H7 (cell line): ENCODE results near the gene ASB18. TPM values are rescaled to one million over a fixed set of nuclear protein-coding genes. Genes with fewer than 3 reads are reported as not detected.

Experiments
- DNase-seq: peaks from one replicate; pipeline ENCODE4 v3.0.0; 2012
- H3K27me3 ChIP-seq: 2 replicates; pipeline ENCODE4 v1.6.0; 2011; ENCODE audit warnings: mild to moderate bottlenecking, low read length; ENCODE audit not compliant: control insufficient read depth, insufficient read depth
- H3K36me3 ChIP-seq: replicated peaks from 2 replicates; pipeline ENCODE4 v1.5.1; 2011; ENCODE audit warnings: low read length; ENCODE audit not compliant: control insufficient read depth, insufficient read depth
- H3K4me3 ChIP-seq: 2 replicates; pipeline ENCODE4 v1.5.1; 2011; ENCODE audit warnings: low read depth, mild to moderate bottlenecking, control low read depth, low read length, moderate library complexity; ENCODE audit not compliant: insufficient read depth
- total RNA-seq: library from RNA; depleted of rRNA; stranded (reverse); fragments of >200 nt; shearing (Covaris generic); gene quantifications from 2 replicates; pipeline ENCODE4 v1.2.3, GENCODE V29; 2014

Gene ASB18
- total RNA-seq, 1 experiment from 2014 or later = not detected

GRCh38 chr2:236241181-236242056, 22.8 kb downstream of the ASB18 start:
- Histone ChIP-seq H3K4me3 (no peak overlapping the region), H3K36me3 (no peaks in the 10 kb centered on the region), H3K27me3 (peaks cover 20% of the 10 kb centered on the region)
- DNase-seq = no peak

GRCh38 chr2:236240228-236240990, 23.8 kb downstream of the ASB18 start:
- DNase-seq = peak; percentile 67
- no peaks in the 10 kb centered on the region for H3K36me3 ChIP-seq
- H3K27me3 ChIP-seq = peaks cover 30% of the 10 kb centered on the region
- H3K4me3 ChIP-seq = no peak overlapping the region

GRCh38 chr2:236239276-236240065, 24.7 kb downstream of the ASB18 start:
- peak; percentile 38 for DNase-seq
- H3K27me3 ChIP-seq = peaks cover 33% of the 10 kb centered on the region
- no peak overlapping the region for H3K4me3 ChIP-seq
- no peaks in the 10 kb centered on the region for H3K36me3 ChIP-seq

GRCh38 chr2:236238751-236239150, 25.5 kb downstream of the ASB18 start:
- DNase-seq = peak; percentile 50
- no peak overlapping the region for H3K4me3 ChIP-seq
- H3K36me3 ChIP-seq = no peaks in the 10 kb centered on the region
- H3K27me3 ChIP-seq = peaks cover 33% of the 10 kb centered on the region

GRCh38 chr2:236237468-236238190, 26.6 kb downstream of the ASB18 start:
- DNase-seq = peak; percentile 91
- Histone ChIP-seq H3K27me3 (peaks cover 33% of the 10 kb centered on the region), H3K36me3 (no peaks in the 10 kb centered on the region), H3K4me3 (peak overlapping the region; percentile 27)

GRCh38 chr2:236236559-236237452, 27.4 kb downstream of the ASB18 start:
- Histone ChIP-seq H3K4me3 (peak overlapping the region; percentile 31), H3K27me3 (peaks cover 33% of the 10 kb centered on the region), H3K36me3 (no peaks in the 10 kb centered on the region)
- peak; percentile 69 for DNase-seq

- DNase-seq = no peak
- Histone ChIP-seq H3K4me3 (no peak overlapping the region), H3K27me3 (no peaks in the 10 kb centered on the region; the same call in 1 of the 2 replicates), H3K36me3 (no peaks in the 10 kb centered on the region)
These were observed 35.0 kb downstream of the ASB18 start for GRCh38 chr2:236229186-236229585.

GRCh38 chr2:236223675-236224074, 40.5 kb downstream of the ASB18 start:
- Histone ChIP-seq H3K36me3 (no peaks in the 10 kb centered on the region), H3K4me3 (no peak overlapping the region), H3K27me3 (no peaks in the 10 kb centered on the region)
- DNase-seq = no peak

GRCh38 chr2:236221798-236222197, 42.4 kb downstream of the ASB18 start:
- Histone ChIP-seq H3K27me3 (no peaks in the 10 kb centered on the region), H3K36me3 (no peaks in the 10 kb centered on the region), H3K4me3 (no peak overlapping the region)
- no peak for DNase-seq

GRCh38 chr2:236219411-236219810, 44.8 kb downstream of the ASB18 start:
- DNase-seq = no peak
- Histone ChIP-seq H3K27me3 (no peaks in the 10 kb centered on the region), H3K4me3 (no peak overlapping the region), H3K36me3 (no peaks in the 10 kb centered on the region)

GRCh38 chr2:236217926-236218325, 46.3 kb downstream of the ASB18 start:
- H3K36me3 ChIP-seq = no peaks in the 10 kb centered on the region
- no peaks in the 10 kb centered on the region for H3K27me3 ChIP-seq
- no peak overlapping the region for H3K4me3 ChIP-seq
- no peak for DNase-seq

- Histone ChIP-seq H3K36me3 (no peaks in the 10 kb centered on the region), H3K4me3 (no peak overlapping the region), H3K27me3 (no peaks in the 10 kb centered on the region)
- no peak for DNase-seq
These were observed 47.5 kb downstream of the ASB18 start for GRCh38 chr2:236216711-236217110.

- no peaks in the 10 kb centered on the region for H3K36me3 ChIP-seq
- DNase-seq = no peak
- H3K4me3 ChIP-seq = no peak overlapping the region
- H3K27me3 ChIP-seq = no peaks in the 10 kb centered on the region
These were observed 48.4 kb downstream of the ASB18 start for GRCh38 chr2:236215761-236216333.
